AG08396 (cell line): ENCODE data around the gene HTN3.
"Not testable (repeated sequence)": the region's sequence is repeated elsewhere in the genome, so short reads cannot be mapped to it uniquely, and the experiment has no call there.

Experiments used
- DNase-seq: peaks from one replicate; pipeline ENCODE4 v3.0.0; 2012; ENCODE audit warnings: low spot score, mixed read lengths

The HTN3 gene

DNA sequence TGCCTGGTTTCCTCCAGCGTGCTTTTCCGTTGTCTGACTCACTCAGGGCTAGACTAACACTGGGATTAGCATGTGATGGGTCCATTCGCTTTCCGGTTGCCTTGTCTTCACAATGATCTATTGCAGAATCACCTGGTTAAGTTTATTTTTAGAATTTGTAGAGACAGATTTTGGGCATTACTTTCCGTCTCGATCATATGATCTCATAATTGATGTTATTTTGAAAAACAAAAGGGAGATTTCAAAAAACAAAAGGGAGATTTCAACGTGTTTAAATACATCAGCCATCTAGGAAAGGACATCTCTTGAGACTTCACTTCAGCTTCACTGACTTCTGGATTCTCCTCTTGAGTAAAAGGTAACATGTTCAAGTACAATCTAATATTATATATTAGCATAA lies at the start of gene HTN3:
Gene HTN3 (plus strand): TSS at position 301 of the 400 bp plus-strand sequence. CDS start 2,282 bp downstream, outside the sequence.
- DNase-seq: not testable (repeated sequence)

DNA sequence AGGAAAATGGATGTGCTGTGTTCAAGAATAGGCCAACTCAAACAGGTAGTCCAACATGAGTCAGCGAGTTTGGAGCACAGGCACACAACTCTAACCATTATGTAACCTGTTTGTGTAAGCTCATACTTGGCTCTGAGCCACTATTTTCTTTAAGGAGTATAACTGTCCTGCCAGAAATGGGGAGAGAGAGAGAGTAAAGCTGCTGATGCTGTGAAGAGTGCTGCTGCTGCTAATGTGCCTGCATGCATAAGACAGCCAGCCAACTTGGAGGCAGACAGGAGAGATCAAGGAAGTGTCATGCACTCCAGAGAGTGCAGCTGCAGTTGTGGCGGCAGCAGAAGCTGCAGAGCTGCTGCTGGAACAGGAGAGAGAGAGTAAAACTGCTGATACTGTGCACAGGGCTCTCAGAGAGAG lies 44.2 kb upstream of the HTN3 start:
- DNase-seq: no peak

DNA sequence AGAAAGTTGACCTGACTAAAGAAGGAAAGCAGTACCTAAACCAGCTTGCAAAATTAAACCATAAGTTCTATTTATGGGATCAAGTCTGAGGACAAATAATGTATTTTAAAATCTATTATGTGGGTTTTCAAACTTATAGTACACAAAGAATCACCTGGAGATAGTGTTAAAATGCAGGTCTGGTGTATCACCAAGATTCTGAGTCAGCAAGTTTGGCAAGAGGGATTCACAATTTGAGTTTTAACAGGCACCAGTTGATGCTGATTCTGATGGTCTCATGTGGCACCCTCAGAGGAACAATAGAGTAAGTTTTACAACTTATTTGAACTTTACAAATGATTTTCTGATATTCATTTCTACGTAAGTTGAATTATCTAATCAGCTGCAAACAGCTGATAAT lies 41.6 kb upstream of the HTN3 start:
- DNase-seq: no peak

DNA sequence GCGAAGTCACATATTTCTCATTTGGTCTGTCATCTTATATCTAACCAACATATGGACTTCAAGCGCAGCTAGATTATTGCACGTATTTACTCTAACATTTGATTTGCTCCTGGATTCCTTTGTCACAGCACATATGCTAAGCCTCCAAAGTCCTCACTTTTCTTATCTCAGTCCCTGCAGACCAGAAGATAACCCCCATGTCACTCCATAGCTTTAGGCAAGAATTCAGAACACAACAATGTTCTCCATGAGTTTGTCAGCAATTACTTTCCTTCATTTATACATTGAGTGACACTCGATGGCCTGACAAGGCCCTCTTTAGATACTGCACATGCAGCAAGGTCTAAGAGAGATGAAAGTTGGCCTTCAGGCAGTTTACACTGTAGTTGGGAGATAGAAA lies 37.2 kb upstream of the HTN3 start:
- DNase-seq: no peak

DNA sequence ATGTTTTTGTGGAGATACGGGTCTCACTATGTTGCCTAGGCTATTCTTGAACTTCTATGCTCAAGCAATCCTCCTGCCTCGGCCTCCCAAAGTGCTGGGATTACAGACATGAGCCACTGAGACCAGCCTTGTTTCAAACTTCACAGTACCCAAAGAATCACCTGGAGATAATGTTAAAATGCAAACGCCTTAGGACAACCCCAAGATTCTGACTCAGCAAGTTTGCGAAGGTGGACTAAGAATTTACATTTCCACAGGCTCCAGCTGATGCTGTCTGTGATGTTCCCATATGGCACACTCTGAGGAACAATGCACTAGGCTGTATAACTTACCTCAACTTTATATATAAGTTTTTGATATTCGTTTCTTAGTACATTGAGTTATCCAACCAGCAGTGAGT lies 33.5 kb upstream of the HTN3 start:
- no peak for DNase-seq

DNA sequence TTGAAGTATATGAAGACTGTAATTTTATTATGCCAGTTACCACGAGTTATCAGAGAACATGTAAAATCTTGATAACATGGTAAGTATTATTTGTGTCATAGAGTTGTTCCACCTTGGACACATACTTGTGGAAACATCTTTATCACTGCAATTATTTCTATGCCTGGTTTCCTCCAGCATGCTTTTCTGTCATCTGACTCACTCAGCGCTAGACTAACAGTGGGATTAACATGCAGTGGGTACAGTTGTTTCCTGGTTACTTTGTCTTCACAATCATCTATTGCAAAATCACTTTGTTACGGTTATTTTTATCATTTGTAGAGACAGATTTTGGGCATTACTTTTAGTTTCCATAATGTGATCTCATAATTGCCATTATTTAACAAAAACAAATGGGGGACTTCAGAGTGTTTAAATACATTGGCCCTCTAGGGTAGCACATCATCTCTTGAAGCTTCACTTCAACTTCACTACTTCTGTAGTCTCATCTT lies 32.7 kb upstream of the HTN3 start, which contains the start of gene STATH:
Gene STATH (plus strand): TSS at position 441 of the 491 bp plus-strand sequence. CDS start 2,472 bp downstream, outside the sequence.
- no peak for DNase-seq

DNA sequence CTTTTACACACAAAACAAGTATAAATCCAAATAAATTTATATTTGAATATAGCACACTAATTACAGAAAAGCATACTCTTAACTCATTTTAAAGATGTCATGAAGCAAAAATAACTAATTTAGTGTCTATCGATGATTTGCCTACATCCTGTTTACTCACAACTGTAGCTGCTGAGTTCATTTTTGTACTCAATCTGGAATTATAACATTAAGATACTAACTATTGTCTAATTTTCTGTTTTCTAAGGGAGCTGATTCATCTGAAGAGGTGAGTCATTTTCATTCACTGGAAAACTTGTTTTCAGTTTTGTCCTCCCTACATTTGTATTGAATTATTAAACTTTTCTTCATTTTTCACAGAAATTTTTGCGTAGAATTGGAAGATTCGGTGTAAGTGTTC lies 28.8 kb upstream of the HTN3 start:
- DNase-seq: no peak

DNA sequence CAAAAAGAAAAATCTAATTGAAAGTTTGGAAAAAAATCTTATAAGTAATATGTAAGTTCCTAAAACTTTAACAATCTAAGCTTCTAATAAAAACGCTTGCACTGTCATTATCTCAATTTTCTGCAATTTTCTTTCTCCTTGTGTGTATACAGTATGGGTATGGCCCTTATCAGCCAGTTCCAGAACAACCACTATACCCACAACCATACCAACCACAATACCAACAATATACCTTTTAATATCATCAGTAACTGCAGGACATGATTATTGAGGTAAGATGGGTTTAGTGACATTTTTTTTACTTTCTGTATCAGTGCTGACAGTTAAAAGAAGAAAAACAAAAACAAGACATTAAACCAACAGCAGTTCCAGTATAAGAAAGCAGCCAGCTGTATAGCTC lies 27.5 kb upstream of the HTN3 start:
- no peak for DNase-seq

DNA sequence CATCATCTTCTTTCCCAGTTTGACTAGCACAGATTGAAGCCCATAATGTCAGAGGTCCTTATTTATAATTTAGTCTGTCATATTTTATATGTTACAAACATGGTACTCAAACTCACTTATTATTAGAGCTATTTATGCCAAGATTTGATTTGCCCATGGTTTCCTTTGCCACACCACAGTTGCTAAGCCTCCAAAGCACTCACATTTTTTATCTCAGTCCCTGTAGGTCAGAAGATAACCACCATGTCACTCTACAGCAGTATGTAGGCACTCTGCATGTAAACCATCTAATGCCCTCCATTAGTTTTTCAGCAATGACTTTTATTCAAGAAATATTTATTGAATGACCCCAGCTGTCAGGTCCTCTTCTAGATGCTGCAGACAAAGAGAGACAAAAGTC lies 25.8 kb upstream of the HTN3 start:
- no peak for DNase-seq

DNA sequence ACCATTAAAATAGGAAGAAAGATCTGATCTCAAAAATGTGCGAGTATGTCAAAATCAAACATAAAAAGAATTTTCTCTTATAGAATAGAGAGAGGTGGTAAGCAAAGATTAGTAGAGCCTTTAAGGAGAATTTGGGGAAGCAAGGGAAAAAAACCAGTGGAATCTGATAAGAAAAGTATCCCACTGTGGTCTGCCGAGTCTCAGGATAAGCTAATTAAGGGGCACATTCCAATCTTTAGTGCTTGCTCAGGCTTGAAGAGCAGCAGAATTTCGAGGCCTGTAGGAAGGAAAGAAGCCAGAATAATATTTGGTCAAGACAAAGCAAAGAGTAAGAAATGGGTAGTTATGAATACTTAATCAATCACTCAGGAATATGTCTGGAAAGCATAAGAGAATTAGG lies 19.5 kb upstream of the HTN3 start:
- DNase-seq: no peak

DNA sequence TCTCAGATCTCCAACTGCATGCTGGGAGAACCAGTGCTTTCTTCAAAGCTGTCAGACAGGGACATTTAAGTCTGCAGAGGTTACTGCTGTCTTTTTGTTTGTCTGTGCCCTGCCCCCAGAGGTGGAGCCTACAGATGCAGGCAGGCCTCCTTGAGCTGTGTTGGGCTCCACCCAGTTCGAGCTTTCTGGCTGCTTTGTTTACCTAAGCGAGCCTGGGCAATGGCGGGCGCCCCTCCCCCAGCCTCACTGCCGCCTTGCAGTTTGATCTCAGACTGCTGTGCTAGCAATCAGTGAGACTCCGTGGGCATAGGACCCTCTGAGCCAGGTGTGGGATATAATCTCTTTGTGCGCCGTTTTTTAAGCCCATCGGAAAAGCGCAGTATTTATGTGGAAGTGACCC lies 9.3 kb upstream of the HTN3 start:
- DNase-seq: not testable (repeated sequence)

DNA sequence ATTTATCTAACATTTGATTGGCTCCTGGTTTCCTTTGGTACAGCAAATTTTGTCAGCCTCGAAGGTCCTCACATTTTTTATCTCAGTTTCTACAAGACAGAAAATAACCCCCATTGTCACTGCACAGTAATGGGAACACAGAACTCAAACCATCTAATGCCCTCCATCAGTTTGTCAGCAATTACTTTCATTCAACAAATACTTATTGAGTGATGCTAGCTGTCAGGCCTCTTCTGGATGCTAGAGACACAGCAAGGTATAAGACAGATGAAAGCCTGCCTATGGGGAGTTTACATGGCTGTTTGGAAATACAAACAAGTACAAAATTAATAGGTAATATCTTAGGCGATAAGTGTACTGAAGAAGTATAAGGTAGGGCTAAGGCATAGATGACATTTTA lies 5.0 kb upstream of the HTN3 start:
- no peak for DNase-seq

DNA sequence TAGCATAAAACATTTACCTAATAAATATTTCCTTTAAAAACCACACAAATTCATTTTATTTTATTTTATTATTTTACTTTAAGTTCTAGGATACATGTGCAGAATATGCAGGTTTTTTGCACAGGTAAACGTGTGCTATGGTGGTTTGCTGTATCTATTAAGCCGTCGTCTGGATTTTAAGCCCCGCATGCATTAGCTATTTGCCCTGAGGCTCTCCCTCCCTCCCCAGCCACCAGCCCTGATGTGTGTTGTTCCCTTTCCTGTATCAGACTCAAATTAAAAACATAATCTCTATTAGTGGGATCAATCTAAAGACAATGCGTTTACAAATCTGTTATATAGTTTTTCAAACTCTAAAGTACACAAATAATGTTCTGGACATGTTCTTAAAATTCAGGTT lies 1.2 kb upstream of the HTN3 start:
- no peak for DNase-seq

DNA sequence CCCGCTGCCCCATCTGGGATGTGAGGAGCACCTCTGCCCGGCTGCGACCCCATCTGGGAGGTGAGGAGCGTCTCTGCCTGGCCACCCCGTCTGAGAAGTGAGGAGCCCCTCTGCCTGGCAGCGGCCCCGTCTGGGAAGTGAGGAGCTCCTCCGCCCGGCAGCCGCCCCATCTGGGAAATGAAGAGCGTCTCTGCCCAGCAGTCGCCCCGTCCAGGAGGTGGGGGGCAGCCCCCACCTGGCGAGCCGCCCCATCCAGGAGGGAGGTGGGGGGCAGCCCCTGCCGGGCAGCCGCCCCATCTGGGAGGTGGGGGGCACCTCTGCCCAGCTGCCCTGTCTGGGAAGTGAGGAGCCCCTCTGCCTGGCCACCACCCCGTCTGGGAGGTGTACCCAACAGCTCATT lies 9.3 kb downstream of the HTN3 start:
- DNase-seq: not testable (repeated sequence)

DNA sequence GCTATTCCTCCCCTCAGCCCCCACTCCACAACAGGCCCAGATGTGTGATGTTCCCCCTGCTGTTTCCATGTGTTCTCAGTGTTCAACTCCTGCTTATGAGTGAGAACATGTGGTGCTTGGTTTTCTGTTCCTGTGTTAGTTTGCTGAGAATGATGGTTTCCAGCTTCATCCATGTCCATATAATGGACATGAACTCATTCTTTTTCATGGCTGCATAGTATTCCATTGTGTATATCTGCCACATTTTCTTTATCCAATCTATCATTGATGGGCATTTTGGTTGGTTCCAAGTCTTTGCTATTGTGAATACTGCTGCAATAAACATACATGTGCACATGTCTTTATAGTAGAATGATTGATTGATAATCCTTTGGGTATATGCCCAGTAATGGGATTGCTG lies 11.7 kb downstream of the HTN3 start:
- not testable (repeated sequence) for DNase-seq

DNA sequence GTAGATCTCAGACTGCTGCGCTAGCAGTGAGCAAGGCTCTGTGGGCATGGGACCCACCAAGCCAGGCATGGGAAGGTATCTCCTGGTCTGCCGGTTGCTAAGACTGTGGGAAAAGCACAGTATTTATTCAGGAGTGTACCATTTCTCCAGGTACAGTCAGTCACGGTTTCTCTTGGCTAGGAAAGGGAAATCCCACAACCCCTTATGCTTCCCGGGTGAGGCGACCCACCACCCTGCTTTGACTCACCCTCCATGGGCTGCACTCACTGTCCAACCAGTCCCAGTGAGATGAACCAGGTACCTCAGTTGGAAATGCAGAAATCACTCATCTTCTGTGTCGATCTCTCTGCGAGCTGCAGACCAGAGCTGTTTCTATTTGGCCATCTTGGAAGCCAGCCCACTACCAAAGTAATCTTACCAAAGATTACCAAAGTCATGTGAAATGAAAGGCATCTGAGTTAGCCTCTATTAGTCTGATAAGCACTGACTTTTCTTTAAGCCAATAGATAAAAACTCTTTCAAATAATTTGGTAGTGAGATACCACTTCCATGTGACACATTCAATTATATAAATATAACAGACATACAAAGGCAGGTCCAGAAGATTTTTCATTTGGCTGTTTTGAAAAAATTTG lies 13.5 kb downstream of the HTN3 start:
- DNase-seq: no peak

DNA sequence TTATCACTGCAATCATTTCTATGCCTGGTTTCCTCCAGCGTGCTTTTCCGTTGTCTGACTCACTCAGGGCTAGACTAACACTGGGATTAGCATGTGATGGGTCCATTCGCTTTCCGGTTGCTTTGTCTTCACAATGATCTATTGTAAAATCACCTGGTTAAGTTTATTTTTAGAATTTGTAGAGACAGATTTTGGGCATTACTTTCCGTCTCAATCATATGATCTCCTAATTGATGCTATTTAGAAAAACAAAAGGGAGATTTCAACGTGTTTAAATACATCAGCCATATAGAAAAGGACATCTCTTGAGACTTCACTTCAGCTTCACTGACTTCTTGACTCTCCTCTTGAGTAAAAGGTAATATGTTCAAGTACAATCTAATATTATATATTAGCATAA lies 21.9 kb downstream of the HTN3 start, which contains the start of gene HTN1:
Gene HTN1 (plus strand): TSS at position 301 of the 400 bp plus-strand sequence. CDS start 2,639 bp downstream, outside the sequence.
- DNase-seq: not testable (repeated sequence)

DNA sequence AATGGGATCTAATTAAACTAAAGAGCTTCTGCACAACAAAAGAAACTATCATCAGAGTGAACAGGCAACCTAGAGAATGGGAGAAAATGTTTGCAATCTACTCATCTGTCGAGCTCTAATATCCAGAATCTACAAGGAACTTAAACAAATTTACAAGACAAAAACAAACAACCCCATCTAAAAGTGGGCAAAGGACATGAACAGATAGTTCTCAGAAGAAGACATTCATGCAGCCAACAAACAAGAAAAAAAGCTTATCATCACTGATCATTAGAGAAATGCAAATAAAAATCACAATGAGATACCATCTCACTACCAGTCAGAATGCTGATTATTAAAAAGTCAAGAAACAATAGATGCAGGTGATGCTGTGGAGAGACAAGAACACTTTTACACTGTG lies 28.3 kb downstream of the HTN3 start:
- DNase-seq: not testable (repeated sequence)

DNA sequence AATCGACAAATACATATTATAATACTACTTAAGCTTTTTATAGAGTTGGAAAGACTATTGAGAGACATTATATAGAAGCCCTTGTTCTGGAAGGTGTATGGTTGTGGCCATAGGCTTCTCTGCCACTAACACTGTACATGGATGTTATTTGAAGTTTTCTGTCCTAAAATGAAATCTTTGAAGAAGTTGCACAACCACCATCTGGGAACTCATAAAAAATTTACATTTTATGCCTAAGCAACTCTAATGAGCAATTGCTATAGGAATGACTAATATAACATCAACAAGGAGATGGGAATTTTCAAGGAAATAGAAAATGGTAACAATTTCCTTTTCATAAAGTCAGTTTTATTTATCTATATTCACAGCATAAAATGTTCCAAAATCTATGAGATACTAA lies 29.4 kb downstream of the HTN3 start:
- no peak for DNase-seq

DNA sequence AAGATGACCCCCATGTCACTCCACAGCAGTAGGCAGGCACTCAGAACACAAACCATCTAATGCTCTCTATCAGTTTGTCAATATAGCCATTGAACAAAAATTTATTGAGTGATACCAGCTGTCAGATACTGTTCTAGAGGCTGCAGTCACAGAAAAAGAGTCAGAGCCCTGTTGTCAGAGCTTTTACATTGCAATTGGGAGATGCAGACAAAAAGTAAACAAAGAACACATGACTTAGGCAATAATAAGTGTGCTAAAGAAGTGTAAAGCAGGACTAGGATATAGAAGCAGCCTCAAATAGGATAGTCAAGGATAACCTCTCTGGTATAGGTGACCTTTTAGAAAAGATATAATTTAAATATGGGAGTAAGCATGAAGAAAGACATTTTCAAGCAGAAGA lies 30.9 kb downstream of the HTN3 start:
- no peak for DNase-seq

DNA sequence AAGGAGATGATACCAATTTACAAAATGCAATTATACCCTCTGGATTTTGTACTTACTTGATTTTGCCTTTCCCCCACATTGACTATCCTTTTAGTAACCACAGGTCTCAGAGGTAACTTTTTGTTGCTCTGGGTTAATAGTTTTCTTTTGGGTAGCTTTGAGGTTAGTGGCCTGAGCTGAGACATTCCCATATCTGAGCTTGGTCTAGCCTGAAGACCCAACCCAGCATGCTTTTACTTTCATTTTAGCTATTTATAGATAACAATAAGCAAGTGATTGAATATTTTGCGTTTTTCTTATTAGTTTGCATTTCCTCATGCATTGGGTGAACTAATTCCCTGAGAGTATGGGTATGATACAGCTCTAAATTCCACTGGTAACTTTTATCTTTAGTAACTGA lies 33.7 kb downstream of the HTN3 start:
- no peak for DNase-seq

DNA sequence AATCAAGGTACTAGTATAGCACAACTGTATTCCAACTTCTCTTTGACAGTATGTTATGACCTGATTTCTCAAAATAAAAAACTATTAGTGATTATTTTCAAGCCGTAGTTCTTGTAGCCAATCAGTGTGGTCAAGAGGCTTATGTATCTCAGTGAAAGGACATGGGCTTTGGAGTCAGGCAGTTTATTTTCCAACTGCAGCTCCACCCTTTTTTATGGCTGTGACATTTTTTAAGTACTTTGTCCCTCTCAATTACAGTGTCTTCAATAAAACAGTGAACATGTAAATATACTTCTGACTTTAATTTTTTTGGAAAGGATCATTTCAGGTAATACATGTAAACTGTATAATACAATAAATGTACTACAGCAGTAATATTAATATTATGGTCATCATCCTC lies 51.9 kb downstream of the HTN3 start:
- no peak for DNase-seq
